ENCODE results near the gene NUDT2.
A peak's percentile ranks its signal among the peaks of the same experiment; 100 is the strongest.

The NUDT2 gene

GRCh38 chr9:34373749-34374148, 44.4 kb downstream of the NUDT2 start:
- Histone ChIP-seq H4K8ac (ENCODE audit: low read length) (no peak overlapping the region), H2AK5ac (ENCODE audit: low read length, severe bottlenecking) (no peak overlapping the region), H2AFZ (ENCODE audit: low read depth, low read length) (no peak overlapping the region), H3K4me1 (ENCODE audit: control insufficient read depth, insufficient read depth, low read depth, low read length) (peaks cover 12% of the 10 kb centered on the region), H2BK120ac (ENCODE audit: low read depth, low read length) (no peak overlapping the region), H3K23ac (ENCODE audit: low read length in 2 of 2) (no peak overlapping the region), H3K9me3 (ENCODE audit: control insufficient read depth, low read length) (no peaks in the 10 kb centered on the region), H3K79me1 (replicated peaks; ENCODE audit: low read length, poor library complexity, severe bottlenecking) (no peaks in the 10 kb centered on the region), H3K4me2 (ENCODE audit: low read length, poor library complexity, severe bottlenecking) (no peak overlapping the region), H2BK5ac (ENCODE audit: low read depth, low read length, poor library complexity, severe bottlenecking) (no peak overlapping the region), H2BK12ac (ENCODE audit: low read length in 2 of 2) (no peak overlapping the region), H3K27ac (ENCODE audit: low read length, poor library complexity, severe bottlenecking) (no peak overlapping the region), H3K9ac (ENCODE audit: low read length) (no peak overlapping the region), H2BK15ac (ENCODE audit: low read depth, poor library complexity, severe bottlenecking) (no peak overlapping the region), H4K91ac (ENCODE audit: low read length) (no peak overlapping the region), H3K4me3 (ENCODE audit: insufficient read depth in 1 of 2, low read depth in 1 of 2, low read length in 2 of 2) (no peak overlapping the region), H3K27me3 (ENCODE audit: control insufficient read depth in 1 of 2, insufficient read depth in 1 of 2, low read length in 2 of 2) (peaks cover 0 to 42% of the 10 kb centered on the region in 2 experiments), H3K36me3 (ENCODE audit: control insufficient read depth in 1 of 2, insufficient read depth in 2 of 2, low read depth in 1 of 2, low read length in 2 of 2) (peaks cover 0 to 21% of the 10 kb centered on the region in 2 experiments), H3K4ac (ENCODE audit: low read depth in 1 of 2, low read length in 2 of 2) (no peak overlapping the region), H3K18ac (ENCODE audit: low read depth in 1 of 2, low read length in 2 of 2) (no peak overlapping the region), H3K14ac (ENCODE audit: low read length in 2 of 2) (no peak overlapping the region)
- no peak for DNase-seq
- WGBS = 98% methylated on average over 2 of the region's 2 CpGs

- Histone ChIP-seq H3K9ac (ENCODE audit: low read length) (no peak overlapping the region), H3K23ac (ENCODE audit: low read length in 2 of 2) (no peak overlapping the region), H3K18ac (ENCODE audit: low read depth in 1 of 2, low read length in 2 of 2) (no peak overlapping the region), H3K79me1 (replicated peaks; ENCODE audit: low read length, poor library complexity, severe bottlenecking) (no peaks in the 10 kb centered on the region), H3K4me3 (ENCODE audit: insufficient read depth in 1 of 2, low read depth in 1 of 2, low read length in 2 of 2) (no peak overlapping the region), H2BK120ac (ENCODE audit: low read depth, low read length) (no peak overlapping the region), H2BK12ac (ENCODE audit: low read length in 2 of 2) (no peak overlapping the region), H3K27me3 (ENCODE audit: control insufficient read depth in 1 of 2, insufficient read depth in 1 of 2, low read length in 2 of 2) (peaks cover 0 to 42% of the 10 kb centered on the region in 2 experiments), H3K9me3 (ENCODE audit: control insufficient read depth, low read length) (no peaks in the 10 kb centered on the region), H3K36me3 (ENCODE audit: control insufficient read depth in 1 of 2, insufficient read depth in 2 of 2, low read depth in 1 of 2, low read length in 2 of 2) (peaks cover 0 to 21% of the 10 kb centered on the region in 2 experiments), H4K8ac (ENCODE audit: low read length) (no peak overlapping the region), H3K14ac (ENCODE audit: low read length in 2 of 2) (no peak overlapping the region), H2AK5ac (ENCODE audit: low read length, severe bottlenecking) (no peak overlapping the region), H2AFZ (ENCODE audit: low read depth, low read length) (no peak overlapping the region), H4K91ac (ENCODE audit: low read length) (no peak overlapping the region), H2BK15ac (ENCODE audit: low read depth, poor library complexity, severe bottlenecking) (no peak overlapping the region), H3K4me1 (ENCODE audit: control insufficient read depth, insufficient read depth, low read depth, low read length) (peaks cover 12% of the 10 kb centered on the region), H3K4ac (ENCODE audit: low read depth in 1 of 2, low read length in 2 of 2) (no peak overlapping the region), H3K4me2 (ENCODE audit: low read length, poor library complexity, severe bottlenecking) (no peak overlapping the region), H3K27ac (ENCODE audit: low read length, poor library complexity, severe bottlenecking) (no peak overlapping the region), H2BK5ac (ENCODE audit: low read depth, low read length, poor library complexity, severe bottlenecking) (no peak overlapping the region)
- DNase-seq = no peak
- WGBS = 84% methylated on average over 3 of the region's 3 CpGs
Observed at GRCh38 chr9:34374339-34374738, 45.0 kb downstream of the NUDT2 start.

GRCh38 chr9:34374905-34375552, 45.7 kb downstream of the NUDT2 start:
- 55% methylated on average over 5 of the region's 5 CpGs for WGBS

GRCh38 chr9:34375901-34376595, 46.7 kb downstream of the NUDT2 start:
- Histone ChIP-seq H3K23ac (ENCODE audit: low read length in 2 of 2) (no peak overlapping the region), H3K27ac (ENCODE audit: low read length, poor library complexity, severe bottlenecking) (no peak overlapping the region), H3K27me3 (ENCODE audit: control insufficient read depth in 1 of 2, insufficient read depth in 1 of 2, low read length in 2 of 2) (peaks cover under 1 to 31% of the 10 kb centered on the region in 2 experiments), H3K4me1 (ENCODE audit: control insufficient read depth, insufficient read depth, low read depth, low read length) (peaks cover 28% of the 10 kb centered on the region), H2BK120ac (ENCODE audit: low read depth, low read length) (no peak overlapping the region), H3K4me3 (ENCODE audit: insufficient read depth in 1 of 2, low read depth in 1 of 2, low read length in 2 of 2) (peak overlapping the region; percentile 60 to 86), H3K9ac (ENCODE audit: low read length) (peak overlapping the region; percentile 83), H2AK5ac (ENCODE audit: low read length, severe bottlenecking) (no peak overlapping the region), H2BK12ac (ENCODE audit: low read length in 2 of 2) (no peak overlapping the region), H3K4ac (ENCODE audit: low read depth in 1 of 2, low read length in 2 of 2) (no peak overlapping the region), H2BK15ac (ENCODE audit: low read depth, poor library complexity, severe bottlenecking) (no peak overlapping the region), H3K14ac (ENCODE audit: low read length in 2 of 2) (peak overlapping the region in 1 of 2 experiments; percentile 14), H3K9me3 (ENCODE audit: control insufficient read depth, low read length) (no peaks in the 10 kb centered on the region), H3K18ac (ENCODE audit: low read depth in 1 of 2, low read length in 2 of 2) (no peak overlapping the region), H2BK5ac (ENCODE audit: low read depth, low read length, poor library complexity, severe bottlenecking) (no peak overlapping the region), H3K4me2 (ENCODE audit: low read length, poor library complexity, severe bottlenecking) (peak overlapping the region; percentile 98), H2AFZ (ENCODE audit: low read depth, low read length) (no peak overlapping the region), H4K8ac (ENCODE audit: low read length) (no peak overlapping the region), H3K79me1 (replicated peaks; ENCODE audit: low read length, poor library complexity, severe bottlenecking) (no peaks in the 10 kb centered on the region), H4K91ac (ENCODE audit: low read length) (no peak overlapping the region), H3K36me3 (ENCODE audit: control insufficient read depth in 1 of 2, insufficient read depth in 2 of 2, low read depth in 1 of 2, low read length in 2 of 2) (peaks cover 0 to 16% of the 10 kb centered on the region in 2 experiments)
- peak; percentile 30 for DNase-seq
- 8% methylated on average over 19 of the region's 22 CpGs for WGBS

More at GRCh38 chr9:34374905-34375552, 45.7 kb downstream of the NUDT2 start:
- no peak overlapping the region for H3K14ac ChIP-seq (ENCODE audit: low read length in 2 of 2)
- H3K4me2 ChIP-seq (ENCODE audit: low read length, poor library complexity, severe bottlenecking) = no peak overlapping the region
- no peak overlapping the region for H2BK15ac ChIP-seq (ENCODE audit: low read depth, poor library complexity, severe bottlenecking)
- no peak overlapping the region for H4K91ac ChIP-seq (ENCODE audit: low read length)
- H3K4ac ChIP-seq (ENCODE audit: low read depth in 1 of 2, low read length in 2 of 2) = no peak overlapping the region
- H3K79me1 ChIP-seq (replicated peaks; ENCODE audit: low read length, poor library complexity, severe bottlenecking) = no peaks in the 10 kb centered on the region
- H3K27ac ChIP-seq (ENCODE audit: low read length, poor library complexity, severe bottlenecking) = no peak overlapping the region
- peaks cover 18% of the 10 kb centered on the region for H3K4me1 ChIP-seq (ENCODE audit: control insufficient read depth, insufficient read depth, low read depth, low read length)
- H2BK12ac ChIP-seq (ENCODE audit: low read length in 2 of 2) = no peak overlapping the region
- H3K9me3 ChIP-seq (ENCODE audit: control insufficient read depth, low read length) = no peaks in the 10 kb centered on the region
- H2BK120ac ChIP-seq (ENCODE audit: low read depth, low read length) = no peak overlapping the region
- H2BK5ac ChIP-seq (ENCODE audit: low read depth, low read length, poor library complexity, severe bottlenecking) = no peak overlapping the region
- no peak overlapping the region for H3K23ac ChIP-seq (ENCODE audit: low read length in 2 of 2)
- H3K9ac ChIP-seq (ENCODE audit: low read length) = no peak overlapping the region
- peaks cover 0 to 39% of the 10 kb centered on the region in 2 experiments for H3K27me3 ChIP-seq (ENCODE audit: control insufficient read depth in 1 of 2, insufficient read depth in 1 of 2, low read length in 2 of 2)
- no peak overlapping the region for H2AK5ac ChIP-seq (ENCODE audit: low read length, severe bottlenecking)
- no peak overlapping the region for H3K18ac ChIP-seq (ENCODE audit: low read depth in 1 of 2, low read length in 2 of 2)
- H3K36me3 ChIP-seq (ENCODE audit: control insufficient read depth in 1 of 2, insufficient read depth in 2 of 2, low read depth in 1 of 2, low read length in 2 of 2) = peaks cover 0 to 21% of the 10 kb centered on the region in 2 experiments
- DNase-seq = no peak
- no peak overlapping the region for H2AFZ ChIP-seq (ENCODE audit: low read depth, low read length)
- H3K4me3 ChIP-seq (ENCODE audit: insufficient read depth in 1 of 2, low read depth in 1 of 2, low read length in 2 of 2) = no peak overlapping the region
- H4K8ac ChIP-seq (ENCODE audit: low read length) = no peak overlapping the region
